AG10803 (cell line): ENCODE results near the gene RPS3.

ENCODE experiments used
- DNase-seq: peaks from one replicate; pipeline ENCODE4 v3.0.0; 2010; ENCODE audit warnings: low read depth
- H3K4me3 ChIP-seq: 2 replicates; pipeline ENCODE4 v1.5.1; 2011; ENCODE audit warnings: mild to moderate bottlenecking, low read length, control low read depth
- CTCF ChIP-seq: conservative IDR thresholded peaks from 2 replicates; pipeline ENCODE4 v1.5.1; 2011; ENCODE audit warnings: mild to moderate bottlenecking, low read length, control low read depth, inconsistent platforms

The RPS3 gene

GRCh38 chr11:75425422-75425821, 26.1 kb downstream of the RPS3 start:
- H3K4me3 ChIP-seq = no peak overlapping the region
- TF ChIP-seq CTCF = 0 out of 2 replicates have a peak, but pooled peaks have one; percentile 20
- no peak for DNase-seq

- H3K4me3 ChIP-seq = no peak overlapping the region
- DNase-seq = no peak
- no peak for TF ChIP-seq CTCF
Measured at GRCh38 chr11:75426720-75427086, 27.4 kb downstream of the RPS3 start.

- no peak for TF ChIP-seq CTCF
- no peak overlapping the region for H3K4me3 ChIP-seq
- no peak for DNase-seq
Measured at GRCh38 chr11:75427181-75427580, 27.9 kb downstream of the RPS3 start.

- peak; percentile 85 for DNase-seq
Measured at GRCh38 chr11:75428281-75428724, 29.0 kb downstream of the RPS3 start.

GRCh38 chr11:75428989-75429640, 29.8 kb downstream of the RPS3 start:
- DNase-seq = no peak
- TF ChIP-seq CTCF = no peak
- no peak overlapping the region for H3K4me3 ChIP-seq

More at GRCh38 chr11:75428281-75428724, 29.0 kb downstream of the RPS3 start:
- peak overlapping the region; percentile 60 for H3K4me3 ChIP-seq
- no peak for TF ChIP-seq CTCF

GRCh38 chr11:75429641-75429901, 30.3 kb downstream of the RPS3 start:
- no peak for DNase-seq
- no peak for TF ChIP-seq CTCF
- no peak overlapping the region for H3K4me3 ChIP-seq

GRCh38 chr11:75429902-75430713, 30.8 kb downstream of the RPS3 start:
- TF ChIP-seq CTCF = no peak
- DNase-seq = peak; percentile 69
- peak overlapping the region; percentile 37 for H3K4me3 ChIP-seq
